SK-N-SH (cell line): ENCODE data around the gene TAF1B.

Experiments used
- EP300 ChIP-seq, 2 experiments: IDR thresholded peaks; 2 replicates each; pipeline versions ENCODE4 v1.4.0 to v1.6.1; 2012; ENCODE audit warnings: borderline replicate concordance in 1 of 2, low read depth in 1 of 2, low read length in 1 of 2
- EZH2phosphoT487 ChIP-seq: fragments of 200-600 bp; sonication (generic); IDR thresholded peaks from 2 replicates; pipeline ENCODE4 v1.6.1; 2017; ENCODE audit warnings: low read depth, mixed run types, mild to moderate bottlenecking, antibody characterized with exemption, moderate library complexity, borderline replicate concordance
- POLR2AphosphoS5 ChIP-seq: IDR thresholded peaks from 2 replicates; pipeline ENCODE4 v1.6.1; 2012; ENCODE audit warnings: low read depth, low read length
- RXRA ChIP-seq: IDR thresholded peaks from 2 replicates; pipeline ENCODE4 v1.4.0; 2012; ENCODE audit warnings: low read depth, mild to moderate bottlenecking, borderline replicate concordance
- TF ChIP-seq, protein P1 (sequence below): IDR thresholded peaks from 2 replicates; pipeline ENCODE4 v1.4.0; 2012; ENCODE audit warnings: low read depth, borderline replicate concordance
- TF ChIP-seq, protein P2 (sequence below): fragments of 200-600 bp; sonication (generic); IDR thresholded peaks from 2 replicates; pipeline ENCODE4 v1.6.1; 2017; ENCODE audit warnings: antibody characterized with exemption, mild to moderate bottlenecking, moderate library complexity

DNA sequence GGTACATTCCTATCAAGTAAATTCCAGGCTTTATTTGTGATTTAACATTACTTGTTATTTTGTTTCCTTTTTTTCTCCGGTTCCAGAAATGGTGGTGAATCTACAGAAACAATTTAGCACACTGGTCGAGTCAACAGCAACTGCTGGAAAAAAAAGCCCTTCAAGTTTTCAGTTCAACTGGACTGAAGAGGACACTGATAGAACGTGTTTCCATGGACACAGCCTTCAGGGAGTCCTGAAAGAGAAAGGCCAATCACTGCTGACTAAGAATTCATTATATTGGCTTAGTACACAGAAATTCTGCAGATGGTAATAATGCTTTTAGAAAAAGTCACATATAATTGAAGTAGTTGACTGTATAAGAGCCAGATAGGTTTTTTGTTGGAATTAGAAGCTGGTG, 76.2 kb downstream of the TAF1B start:
- TF ChIP-seq, protein P1, sequence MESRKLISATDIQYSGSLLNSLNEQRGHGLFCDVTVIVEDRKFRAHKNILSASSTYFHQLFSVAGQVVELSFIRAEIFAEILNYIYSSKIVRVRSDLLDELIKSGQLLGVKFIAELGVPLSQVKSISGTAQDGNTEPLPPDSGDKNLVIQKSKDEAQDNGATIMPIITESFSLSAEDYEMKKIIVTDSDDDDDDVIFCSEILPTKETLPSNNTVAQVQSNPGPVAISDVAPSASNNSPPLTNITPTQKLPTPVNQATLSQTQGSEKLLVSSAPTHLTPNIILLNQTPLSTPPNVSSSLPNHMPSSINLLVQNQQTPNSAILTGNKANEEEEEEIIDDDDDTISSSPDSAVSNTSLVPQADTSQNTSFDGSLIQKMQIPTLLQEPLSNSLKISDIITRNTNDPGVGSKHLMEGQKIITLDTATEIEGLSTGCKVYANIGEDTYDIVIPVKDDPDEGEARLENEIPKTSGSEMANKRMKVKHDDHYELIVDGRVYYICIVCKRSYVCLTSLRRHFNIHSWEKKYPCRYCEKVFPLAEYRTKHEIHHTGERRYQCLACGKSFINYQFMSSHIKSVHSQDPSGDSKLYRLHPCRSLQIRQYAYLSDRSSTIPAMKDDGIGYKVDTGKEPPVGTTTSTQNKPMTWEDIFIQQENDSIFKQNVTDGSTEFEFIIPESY: no peak
- TF ChIP-seq, protein P2, sequence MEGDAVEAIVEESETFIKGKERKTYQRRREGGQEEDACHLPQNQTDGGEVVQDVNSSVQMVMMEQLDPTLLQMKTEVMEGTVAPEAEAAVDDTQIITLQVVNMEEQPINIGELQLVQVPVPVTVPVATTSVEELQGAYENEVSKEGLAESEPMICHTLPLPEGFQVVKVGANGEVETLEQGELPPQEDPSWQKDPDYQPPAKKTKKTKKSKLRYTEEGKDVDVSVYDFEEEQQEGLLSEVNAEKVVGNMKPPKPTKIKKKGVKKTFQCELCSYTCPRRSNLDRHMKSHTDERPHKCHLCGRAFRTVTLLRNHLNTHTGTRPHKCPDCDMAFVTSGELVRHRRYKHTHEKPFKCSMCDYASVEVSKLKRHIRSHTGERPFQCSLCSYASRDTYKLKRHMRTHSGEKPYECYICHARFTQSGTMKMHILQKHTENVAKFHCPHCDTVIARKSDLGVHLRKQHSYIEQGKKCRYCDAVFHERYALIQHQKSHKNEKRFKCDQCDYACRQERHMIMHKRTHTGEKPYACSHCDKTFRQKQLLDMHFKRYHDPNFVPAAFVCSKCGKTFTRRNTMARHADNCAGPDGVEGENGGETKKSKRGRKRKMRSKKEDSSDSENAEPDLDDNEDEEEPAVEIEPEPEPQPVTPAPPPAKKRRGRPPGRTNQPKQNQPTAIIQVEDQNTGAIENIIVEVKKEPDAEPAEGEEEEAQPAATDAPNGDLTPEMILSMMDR: no peak
- TF ChIP-seq POLR2AphosphoS5: no peak
- no peak for TF ChIP-seq EP300 (IDR thresholded peaks at IDR 0.05; ENCODE audit: borderline replicate concordance in 1 of 2, low read depth in 1 of 2, low read length in 1 of 2)
- TF ChIP-seq EZH2phosphoT487: no peak
- no peak for TF ChIP-seq RXRA
